ENCODE measurements around the gene ZNF497. TPM values are rescaled to one million over a fixed set of nuclear protein-coding genes. Genes with fewer than 3 reads are reported as not detected.

ZNF497 gene
- total and polyA plus RNA-seq, 9 of the 15 experiments (the other 6 are each of a cell fraction or from before 2014, with no cell fraction given), result 0.06 to 0.98 (median 0.44) TPM; not detected in 1

DNA sequence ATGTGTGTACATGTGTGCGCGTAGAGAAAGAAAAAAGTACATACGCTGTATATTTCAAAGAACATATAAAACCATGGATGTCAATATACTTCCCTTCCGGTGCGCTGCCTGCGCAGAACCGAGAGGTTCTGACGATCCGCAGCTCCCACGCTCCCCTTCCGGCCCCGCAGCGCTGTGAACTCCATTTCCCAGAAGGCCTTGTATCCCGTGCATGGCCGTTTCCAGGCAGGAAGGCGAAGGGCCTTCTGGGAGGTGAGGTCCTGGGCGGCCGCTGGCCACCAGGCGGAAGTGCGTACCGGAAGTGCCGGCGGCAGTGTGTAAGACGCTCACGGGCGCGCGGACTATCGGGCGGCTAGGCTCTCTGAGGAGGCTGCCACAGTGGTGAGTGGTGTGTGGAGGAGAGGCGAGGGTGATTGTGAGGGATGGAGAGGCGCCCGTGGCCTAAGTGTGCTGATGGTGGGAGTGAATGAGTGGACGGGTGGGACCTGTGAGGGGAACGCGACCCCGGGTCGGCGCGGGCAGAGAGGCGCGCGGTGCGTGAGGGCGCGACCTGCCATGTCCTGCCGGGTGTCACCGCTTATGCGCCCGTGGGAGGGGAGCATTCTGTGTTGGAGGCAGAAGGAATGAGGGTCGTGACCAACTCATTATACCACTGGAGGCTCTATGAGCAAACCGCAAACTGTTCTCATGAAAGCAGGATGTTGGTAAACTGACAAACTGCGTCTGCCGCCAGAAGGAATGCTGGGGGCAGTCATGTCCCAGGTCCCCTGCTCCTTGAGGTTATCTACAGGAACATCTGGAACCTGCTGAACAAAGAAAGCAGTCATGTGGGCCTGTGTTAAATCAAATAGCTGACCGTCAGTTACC, 57.3 kb downstream of the ZNF497 start, which contains the start of gene ERVK3-1 (continued):
- TF ChIP-seq, protein P1, sequence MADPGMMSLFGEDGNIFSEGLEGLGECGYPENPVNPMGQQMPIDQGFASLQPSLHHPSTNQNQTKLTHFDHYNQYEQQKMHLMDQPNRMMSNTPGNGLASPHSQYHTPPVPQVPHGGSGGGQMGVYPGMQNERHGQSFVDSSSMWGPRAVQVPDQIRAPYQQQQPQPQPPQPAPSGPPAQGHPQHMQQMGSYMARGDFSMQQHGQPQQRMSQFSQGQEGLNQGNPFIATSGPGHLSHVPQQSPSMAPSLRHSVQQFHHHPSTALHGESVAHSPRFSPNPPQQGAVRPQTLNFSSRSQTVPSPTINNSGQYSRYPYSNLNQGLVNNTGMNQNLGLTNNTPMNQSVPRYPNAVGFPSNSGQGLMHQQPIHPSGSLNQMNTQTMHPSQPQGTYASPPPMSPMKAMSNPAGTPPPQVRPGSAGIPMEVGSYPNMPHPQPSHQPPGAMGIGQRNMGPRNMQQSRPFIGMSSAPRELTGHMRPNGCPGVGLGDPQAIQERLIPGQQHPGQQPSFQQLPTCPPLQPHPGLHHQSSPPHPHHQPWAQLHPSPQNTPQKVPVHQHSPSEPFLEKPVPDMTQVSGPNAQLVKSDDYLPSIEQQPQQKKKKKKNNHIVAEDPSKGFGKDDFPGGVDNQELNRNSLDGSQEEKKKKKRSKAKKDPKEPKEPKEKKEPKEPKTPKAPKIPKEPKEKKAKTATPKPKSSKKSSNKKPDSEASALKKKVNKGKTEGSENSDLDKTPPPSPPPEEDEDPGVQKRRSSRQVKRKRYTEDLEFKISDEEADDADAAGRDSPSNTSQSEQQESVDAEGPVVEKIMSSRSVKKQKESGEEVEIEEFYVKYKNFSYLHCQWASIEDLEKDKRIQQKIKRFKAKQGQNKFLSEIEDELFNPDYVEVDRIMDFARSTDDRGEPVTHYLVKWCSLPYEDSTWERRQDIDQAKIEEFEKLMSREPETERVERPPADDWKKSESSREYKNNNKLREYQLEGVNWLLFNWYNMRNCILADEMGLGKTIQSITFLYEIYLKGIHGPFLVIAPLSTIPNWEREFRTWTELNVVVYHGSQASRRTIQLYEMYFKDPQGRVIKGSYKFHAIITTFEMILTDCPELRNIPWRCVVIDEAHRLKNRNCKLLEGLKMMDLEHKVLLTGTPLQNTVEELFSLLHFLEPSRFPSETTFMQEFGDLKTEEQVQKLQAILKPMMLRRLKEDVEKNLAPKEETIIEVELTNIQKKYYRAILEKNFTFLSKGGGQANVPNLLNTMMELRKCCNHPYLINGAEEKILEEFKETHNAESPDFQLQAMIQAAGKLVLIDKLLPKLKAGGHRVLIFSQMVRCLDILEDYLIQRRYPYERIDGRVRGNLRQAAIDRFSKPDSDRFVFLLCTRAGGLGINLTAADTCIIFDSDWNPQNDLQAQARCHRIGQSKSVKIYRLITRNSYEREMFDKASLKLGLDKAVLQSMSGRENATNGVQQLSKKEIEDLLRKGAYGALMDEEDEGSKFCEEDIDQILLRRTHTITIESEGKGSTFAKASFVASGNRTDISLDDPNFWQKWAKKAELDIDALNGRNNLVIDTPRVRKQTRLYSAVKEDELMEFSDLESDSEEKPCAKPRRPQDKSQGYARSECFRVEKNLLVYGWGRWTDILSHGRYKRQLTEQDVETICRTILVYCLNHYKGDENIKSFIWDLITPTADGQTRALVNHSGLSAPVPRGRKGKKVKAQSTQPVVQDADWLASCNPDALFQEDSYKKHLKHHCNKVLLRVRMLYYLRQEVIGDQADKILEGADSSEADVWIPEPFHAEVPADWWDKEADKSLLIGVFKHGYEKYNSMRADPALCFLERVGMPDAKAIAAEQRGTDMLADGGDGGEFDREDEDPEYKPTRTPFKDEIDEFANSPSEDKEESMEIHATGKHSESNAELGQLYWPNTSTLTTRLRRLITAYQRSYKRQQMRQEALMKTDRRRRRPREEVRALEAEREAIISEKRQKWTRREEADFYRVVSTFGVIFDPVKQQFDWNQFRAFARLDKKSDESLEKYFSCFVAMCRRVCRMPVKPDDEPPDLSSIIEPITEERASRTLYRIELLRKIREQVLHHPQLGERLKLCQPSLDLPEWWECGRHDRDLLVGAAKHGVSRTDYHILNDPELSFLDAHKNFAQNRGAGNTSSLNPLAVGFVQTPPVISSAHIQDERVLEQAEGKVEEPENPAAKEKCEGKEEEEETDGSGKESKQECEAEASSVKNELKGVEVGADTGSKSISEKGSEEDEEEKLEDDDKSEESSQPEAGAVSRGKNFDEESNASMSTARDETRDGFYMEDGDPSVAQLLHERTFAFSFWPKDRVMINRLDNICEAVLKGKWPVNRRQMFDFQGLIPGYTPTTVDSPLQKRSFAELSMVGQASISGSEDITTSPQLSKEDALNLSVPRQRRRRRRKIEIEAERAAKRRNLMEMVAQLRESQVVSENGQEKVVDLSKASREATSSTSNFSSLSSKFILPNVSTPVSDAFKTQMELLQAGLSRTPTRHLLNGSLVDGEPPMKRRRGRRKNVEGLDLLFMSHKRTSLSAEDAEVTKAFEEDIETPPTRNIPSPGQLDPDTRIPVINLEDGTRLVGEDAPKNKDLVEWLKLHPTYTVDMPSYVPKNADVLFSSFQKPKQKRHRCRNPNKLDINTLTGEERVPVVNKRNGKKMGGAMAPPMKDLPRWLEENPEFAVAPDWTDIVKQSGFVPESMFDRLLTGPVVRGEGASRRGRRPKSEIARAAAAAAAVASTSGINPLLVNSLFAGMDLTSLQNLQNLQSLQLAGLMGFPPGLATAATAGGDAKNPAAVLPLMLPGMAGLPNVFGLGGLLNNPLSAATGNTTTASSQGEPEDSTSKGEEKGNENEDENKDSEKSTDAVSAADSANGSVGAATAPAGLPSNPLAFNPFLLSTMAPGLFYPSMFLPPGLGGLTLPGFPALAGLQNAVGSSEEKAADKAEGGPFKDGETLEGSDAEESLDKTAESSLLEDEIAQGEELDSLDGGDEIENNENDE (IDR thresholded peaks at IDR 0.05; ENCODE audit: low read depth, low read length), result no peak
- TF ChIP-seq BDP1 (IDR thresholded peaks at IDR 0.05; ENCODE audit: insufficient read depth, insufficient read length), result no peak
- no peak for TF ChIP-seq ZNF347 (CRISPR knock-in tag; IDR thresholded peaks at IDR 0.05; ENCODE audit: low read depth)
- no peak for TF ChIP-seq GABPB2 (CRISPR knock-in tag; conservative IDR thresholded peaks at IDR 0.05)
- peak in 1 of 2 experiments; percentile 18; a peak in 1 of 4 replicates for TF ChIP-seq NONO (IDR thresholded peaks at IDR 0.05; ENCODE audit: low read depth in 2 of 2, low read length in 1 of 2)
- no peak for TF ChIP-seq MAFG (tag; conservative IDR thresholded peaks at IDR 0.05)
- no peak for TF ChIP-seq MTA2 (IDR thresholded peaks at IDR 0.05; ENCODE audit: low read depth)
- TF ChIP-seq NCOA4 (IDR thresholded peaks at IDR 0.05; ENCODE audit: partially characterized antibody), result no peak
- peak; percentile 97 for TF ChIP-seq ETV5 (CRISPR knock-in tag; IDR thresholded peaks at IDR 0.05; ENCODE audit: low read depth)
- TF ChIP-seq, protein P2, sequence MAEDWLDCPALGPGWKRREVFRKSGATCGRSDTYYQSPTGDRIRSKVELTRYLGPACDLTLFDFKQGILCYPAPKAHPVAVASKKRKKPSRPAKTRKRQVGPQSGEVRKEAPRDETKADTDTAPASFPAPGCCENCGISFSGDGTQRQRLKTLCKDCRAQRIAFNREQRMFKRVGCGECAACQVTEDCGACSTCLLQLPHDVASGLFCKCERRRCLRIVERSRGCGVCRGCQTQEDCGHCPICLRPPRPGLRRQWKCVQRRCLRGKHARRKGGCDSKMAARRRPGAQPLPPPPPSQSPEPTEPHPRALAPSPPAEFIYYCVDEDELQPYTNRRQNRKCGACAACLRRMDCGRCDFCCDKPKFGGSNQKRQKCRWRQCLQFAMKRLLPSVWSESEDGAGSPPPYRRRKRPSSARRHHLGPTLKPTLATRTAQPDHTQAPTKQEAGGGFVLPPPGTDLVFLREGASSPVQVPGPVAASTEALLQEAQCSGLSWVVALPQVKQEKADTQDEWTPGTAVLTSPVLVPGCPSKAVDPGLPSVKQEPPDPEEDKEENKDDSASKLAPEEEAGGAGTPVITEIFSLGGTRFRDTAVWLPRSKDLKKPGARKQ (CRISPR knock-in tag; IDR thresholded peaks at IDR 0.05), result no peak
- TF ChIP-seq MCM3 (IDR thresholded peaks at IDR 0.05), result no peak
- TF ChIP-seq DIDO1 (tag; IDR thresholded peaks at IDR 0.05; ENCODE audit: low read depth), result peak; percentile 53; the same call in 1 of the 2 replicates
- TF ChIP-seq ETV1 (tag; conservative IDR thresholded peaks at IDR 0.05; ENCODE audit: low read depth), result peak; percentile 98
- TF ChIP-seq SLC30A9 (CRISPR knock-in tag; IDR thresholded peaks at IDR 0.05), result no peak
- TF ChIP-seq TEAD1 (CRISPR knock-in tag; IDR thresholded peaks at IDR 0.05), result peak in 1 of 2 experiments; percentile 90; a peak in 2 of 4 replicates

Data from K562 (cell line).